H9 (cell line): ENCODE data around the gene KIF3B. TPM values are rescaled to one million over a fixed set of nuclear protein-coding genes. Genes with fewer than 3 reads are reported as not detected.

Source experiments
- DNase-seq: peaks from one replicate; pipeline ENCODE4 v3.0.0-alpha.2; 2017
- H2AFZ ChIP-seq: one replicate; pipeline ENCODE4 v1.6.1; 2013; ENCODE audit warnings: mild to moderate bottlenecking, low read length, control low read depth, moderate library complexity
- H2AK5ac ChIP-seq: 2 replicates; pipeline ENCODE4 v1.6.1; 2013; ENCODE audit warnings: low read length, control low read depth, mixed read lengths; ENCODE audit not compliant: insufficient read length
- H2BK120ac ChIP-seq: one replicate; pipeline ENCODE4 v1.6.1; 2013; ENCODE audit warnings: low read depth, mild to moderate bottlenecking, low read length, control low read depth, inconsistent platforms; ENCODE audit not compliant: poor library complexity, severe bottlenecking
- H2BK12ac ChIP-seq: 2 replicates; pipeline ENCODE4 v1.6.1; 2013; ENCODE audit warnings: low read length, control low read depth, mixed read lengths, low read depth; ENCODE audit not compliant: insufficient read length
- H2BK15ac ChIP-seq: 2 replicates; pipeline ENCODE4 v1.6.1; 2013; ENCODE audit warnings: low read depth, low read length, control low read depth
- H2BK20ac ChIP-seq: one replicate; pipeline ENCODE4 v1.6.1; 2013; ENCODE audit warnings: low read depth, mild to moderate bottlenecking, low read length, control low read depth, inconsistent platforms; ENCODE audit not compliant: poor library complexity, severe bottlenecking
- H2BK5ac ChIP-seq: 2 replicates; pipeline ENCODE4 v1.6.1; 2013; ENCODE audit warnings: low read length, control low read depth, mixed read lengths; ENCODE audit not compliant: insufficient read length
- H3K14ac ChIP-seq: 2 replicates; pipeline ENCODE4 v1.6.1; 2013; ENCODE audit warnings: low read length, control low read depth; ENCODE audit not compliant: insufficient read depth
- H3K18ac ChIP-seq: 2 replicates; pipeline ENCODE4 v1.6.1; 2013; ENCODE audit warnings: low read depth, mild to moderate bottlenecking, mixed read lengths, low read length, control low read depth; ENCODE audit not compliant: insufficient read length
- H3K23ac ChIP-seq: 2 replicates; pipeline ENCODE4 v1.6.1; 2013; ENCODE audit warnings: low read length, control low read depth, mixed read lengths, low read depth; ENCODE audit not compliant: insufficient read length
- H3K23me2 ChIP-seq: 2 replicates; pipeline ENCODE4 v1.6.1; 2013; ENCODE audit warnings: low read depth, mild to moderate bottlenecking, mixed read lengths, low read length, control low read depth; ENCODE audit not compliant: insufficient read length, poor library complexity, severe bottlenecking
- H3K27ac ChIP-seq: 2 replicates; pipeline ENCODE4 v1.5.1; 2013; ENCODE audit warnings: low read length, control low read depth, mixed read lengths, low read depth; ENCODE audit not compliant: insufficient read length
- H3K27me3 ChIP-seq: 2 replicates; pipeline ENCODE4 v1.6.1; 2013; ENCODE audit warnings: low read length, control low read depth, inconsistent platforms; ENCODE audit not compliant: insufficient read depth
- H3K4ac ChIP-seq: 2 replicates; pipeline ENCODE4 v1.6.1; 2013; ENCODE audit warnings: low read depth, mild to moderate bottlenecking, control low read depth, inconsistent platforms, low read length, moderate library complexity
- H3K4me1 ChIP-seq: 2 replicates; pipeline ENCODE4 v1.6.1; 2013; ENCODE audit warnings: low read length, control low read depth, inconsistent platforms; ENCODE audit not compliant: insufficient read depth
- H3K4me2 ChIP-seq: 2 replicates; pipeline ENCODE4 v1.6.1; 2013; ENCODE audit warnings: low read length, control low read depth, mixed read lengths; ENCODE audit not compliant: insufficient read length, insufficient read depth
- H3K56ac ChIP-seq: 2 replicates; pipeline ENCODE4 v1.6.1; 2013; ENCODE audit warnings: low read depth, mild to moderate bottlenecking, mixed read lengths, low read length, control low read depth; ENCODE audit not compliant: insufficient read length
- H3K79me1 ChIP-seq: 2 replicates; pipeline ENCODE4 v1.6.1; 2013; ENCODE audit warnings: low read depth, mild to moderate bottlenecking, moderate library complexity, low read length, control low read depth, inconsistent platforms; ENCODE audit not compliant: insufficient read depth, poor library complexity, severe bottlenecking
- H3K79me2 ChIP-seq: 2 replicates; pipeline ENCODE4 v1.6.1; 2013; ENCODE audit warnings: low read length, control low read depth, inconsistent platforms; ENCODE audit not compliant: insufficient read depth
- H3K9ac ChIP-seq: 2 replicates; pipeline ENCODE4 v1.6.1; 2013; ENCODE audit warnings: low read length, control low read depth, mixed read lengths; ENCODE audit not compliant: insufficient read length; ENCODE audit errors: extremely low read depth
- H3K9me3 ChIP-seq: one replicate; pipeline ENCODE4 v1.6.1; 2013; ENCODE audit warnings: low read depth, low read length, inconsistent platforms; ENCODE audit not compliant: control insufficient read depth
- H3T11ph ChIP-seq: one replicate; pipeline ENCODE4 v1.6.1; 2013; ENCODE audit warnings: mild to moderate bottlenecking, low read length, control low read depth, inconsistent platforms
- H4K20me1 ChIP-seq: one replicate; pipeline ENCODE4 v1.6.1; 2013; ENCODE audit not compliant: control insufficient read depth, insufficient read length, insufficient read depth
- H4K5ac ChIP-seq: 2 replicates; pipeline ENCODE4 v1.6.1; 2013; ENCODE audit warnings: low read depth, mild to moderate bottlenecking, mixed read lengths, low read length, control low read depth; ENCODE audit not compliant: insufficient read length
- H4K8ac ChIP-seq: replicated peaks from 2 replicates; pipeline ENCODE4 v1.6.1; 2013; ENCODE audit warnings: low read length, control low read depth, mixed read lengths, low read depth; ENCODE audit not compliant: insufficient read length
- H4K91ac ChIP-seq: 2 replicates; pipeline ENCODE4 v1.6.1; 2013; ENCODE audit warnings: low read depth, mild to moderate bottlenecking, moderate library complexity, mixed read lengths, low read length, control low read depth; ENCODE audit not compliant: insufficient read length
- H3K27ac Mint-ChIP-seq, 3 experiments: 2 replicates in 2 of 3; 3 replicates in 1 of 3; pipeline ENCODE4 v1.8.0; 2020 to 2021; ENCODE audit warnings: mixed read lengths in 3 of 3, mild to moderate bottlenecking in 1 of 3, moderate library complexity in 1 of 3
- H3K27me3 Mint-ChIP-seq: 2 replicates; pipeline ENCODE4 v1.8.0; 2021; ENCODE audit warnings: low read depth, mild to moderate bottlenecking, moderate library complexity, mixed read lengths
- H3K36me3 Mint-ChIP-seq, 3 experiments: 2 replicates in 2 of 3; 3 replicates in 1 of 3; pipeline ENCODE4 v1.8.0; 2020 to 2021; ENCODE audit warnings: low read depth in 3 of 3, mixed read lengths in 3 of 3; ENCODE audit not compliant: insufficient read depth in 1 of 3
- H3K4me1 Mint-ChIP-seq, 2 experiments: 2 replicates each; pipeline ENCODE4 v1.8.0; 2020; ENCODE audit warnings: mixed read lengths in 2 of 2
- H3K4me3 Mint-ChIP-seq, 2 experiments: 2 replicates in 1 of 2; 3 replicates in 1 of 2; pipeline ENCODE4 v1.8.0; 2020 to 2021; ENCODE audit warnings: mild to moderate bottlenecking in 2 of 2, mixed read lengths in 2 of 2, moderate library complexity in 1 of 2
- H3K9me3 Mint-ChIP-seq, 2 experiments: 2 replicates in 1 of 2; 3 replicates in 1 of 2; pipeline ENCODE4 v1.8.0; 2020; ENCODE audit warnings: mild to moderate bottlenecking in 2 of 2, mixed read lengths in 2 of 2, moderate library complexity in 1 of 2
- WGBS: extraction: QIAGEN DNeasy Blood & Tissue Kit; methylation state at CpG from one replicate; pipeline ENCODE4 v1.1.7; 2013; ENCODE audit warnings: missing lambda C conversion rate, low lambda C conversion rate, mixed read lengths; ENCODE audit not compliant: insufficient read length; ENCODE audit errors: extremely low coverage; 5-methylcytosine and 5-hydroxymethylcytosine counted together
- total RNA-seq: library from RNA; stranded (reverse); gene quantifications from 2 replicates; pipeline ENCODE4 v1.2.1, GENCODE V29; 2021
- TF ChIP-seq, protein P1 (sequence below): fragments of 200-600 bp; sonication (generic); conservative IDR thresholded peaks from 3 replicates; pipeline ENCODE4 v1.8.0; 2021; ENCODE audit warnings: antibody characterized with exemption, mild to moderate bottlenecking

KIF3B gene
- total RNA-seq, 1 experiment from 2014 or later, result 29.7 TPM

- Histone ChIP-seq H3K14ac (no peak overlapping the region), H3K56ac (no peak overlapping the region), H2AK5ac (no peak overlapping the region), H4K5ac (no peak overlapping the region), H2AFZ (no peak overlapping the region), H2BK20ac (no peak overlapping the region), H4K91ac (no peak overlapping the region), H2BK5ac (no peak overlapping the region), H3K27ac (no peak overlapping the region), H2BK12ac (no peak overlapping the region), H3K23me2 (no peaks in the 10 kb centered on the region), H3K27me3 (peaks cover 19% of the 10 kb centered on the region), H3K79me1 (no peaks in the 10 kb centered on the region), H3K9me3 (no peaks in the 10 kb centered on the region), H3K23ac (no peak overlapping the region), H3T11ph (no peak overlapping the region), H3K4me2 (no peak overlapping the region), H3K4me1 (no peaks in the 10 kb centered on the region), H3K79me2 (no peaks in the 10 kb centered on the region), H3K9ac (no peak overlapping the region), H4K20me1 (no peaks in the 10 kb centered on the region), H2BK15ac (no peak overlapping the region), H2BK120ac (no peak overlapping the region), H3K4ac (no peak overlapping the region), H4K8ac (no peak overlapping the region), H3K18ac (no peak overlapping the region)
- H3K36me3 Mint-ChIP-seq, result peaks cover 0 to 9% (median under 1%) of the 10 kb centered on the region in 3 experiments; a peak in 3 of 7 replicates
- no peak overlapping the region for H3K4me3 Mint-ChIP-seq
- peaks cover 72% of the 10 kb centered on the region for H3K27me3 Mint-ChIP-seq
- no peaks in the 10 kb centered on the region for H3K9me3 Mint-ChIP-seq
- TF ChIP-seq, protein P1, sequence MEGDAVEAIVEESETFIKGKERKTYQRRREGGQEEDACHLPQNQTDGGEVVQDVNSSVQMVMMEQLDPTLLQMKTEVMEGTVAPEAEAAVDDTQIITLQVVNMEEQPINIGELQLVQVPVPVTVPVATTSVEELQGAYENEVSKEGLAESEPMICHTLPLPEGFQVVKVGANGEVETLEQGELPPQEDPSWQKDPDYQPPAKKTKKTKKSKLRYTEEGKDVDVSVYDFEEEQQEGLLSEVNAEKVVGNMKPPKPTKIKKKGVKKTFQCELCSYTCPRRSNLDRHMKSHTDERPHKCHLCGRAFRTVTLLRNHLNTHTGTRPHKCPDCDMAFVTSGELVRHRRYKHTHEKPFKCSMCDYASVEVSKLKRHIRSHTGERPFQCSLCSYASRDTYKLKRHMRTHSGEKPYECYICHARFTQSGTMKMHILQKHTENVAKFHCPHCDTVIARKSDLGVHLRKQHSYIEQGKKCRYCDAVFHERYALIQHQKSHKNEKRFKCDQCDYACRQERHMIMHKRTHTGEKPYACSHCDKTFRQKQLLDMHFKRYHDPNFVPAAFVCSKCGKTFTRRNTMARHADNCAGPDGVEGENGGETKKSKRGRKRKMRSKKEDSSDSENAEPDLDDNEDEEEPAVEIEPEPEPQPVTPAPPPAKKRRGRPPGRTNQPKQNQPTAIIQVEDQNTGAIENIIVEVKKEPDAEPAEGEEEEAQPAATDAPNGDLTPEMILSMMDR, result no peak
- WGBS, result no CpG with 5 or more reads among the region's 5 CpGs
- no peak for DNase-seq
- peaks cover 4 to 11% of the 10 kb centered on the region in 2 experiments; a peak in 3 of 4 replicates for H3K4me1 Mint-ChIP-seq
- no peak overlapping the region for H3K27ac Mint-ChIP-seq
Measured at GRCh38 chr20:32365564-32365963, 88.1 kb downstream of the KIF3B start.
